ENCODE results near the gene RRP1B. TPM values are rescaled to one million over a fixed set of nuclear protein-coding genes. Genes with fewer than 3 reads are reported as not detected.
"Not testable (repeated sequence)": the region's sequence is repeated elsewhere in the genome, so short reads cannot be mapped to it uniquely, and the experiment has no call there.

Gene RRP1B
- total RNA-seq, 1 experiment from 2014 or later, result 44.2 TPM

- H3K27me3 ChIP-seq (ENCODE audit: low read length), result no peaks in the 10 kb centered on the region
- no peaks in the 10 kb centered on the region for H3F3A ChIP-seq (ENCODE audit: low read length, unreplicated experiment)
- intact Hi-C loops (cut with micrococcal nuclease), result no loop called here
- peaks cover 43% of the 10 kb centered on the region for H3K36me3 ChIP-seq (ENCODE audit: low read depth, low read length)
- ChIA-PET CTCF (no interaction called here), POLR2A (ENCODE audit: unreplicated experiment) (no interaction called here)
- H3K4me3 ChIP-seq (ENCODE audit: low read length), result no peak overlapping the region
- no peaks in the 10 kb centered on the region for H3K79me2 ChIP-seq (ENCODE audit: low read length)
- ATAC-seq, result no peak
- no peak overlapping the region for H2AFZ ChIP-seq (ENCODE audit: low read length)
- no peak overlapping the region for H3K4me2 ChIP-seq (ENCODE audit: low read length)
- H3K9ac ChIP-seq (ENCODE audit: low read length), result no peak overlapping the region
- H3K27ac ChIP-seq (ENCODE audit: low read length), result no peak overlapping the region
- no peak for DNase-seq
- no peaks in the 10 kb centered on the region for H4K20me1 ChIP-seq (ENCODE audit: low read length)
- BruUV-seq (replicated peaks), result no TSS peak
- no peaks in the 10 kb centered on the region for H3K9me2 ChIP-seq (replicated peaks; ENCODE audit: low read length)
- H3K4me1 ChIP-seq (ENCODE audit: insufficient read depth, low read length), result no peaks in the 10 kb centered on the region
- H3K9me3 ChIP-seq (ENCODE audit: low read length), result no peaks in the 10 kb centered on the region
- TF ChIP-seq CTCF (conservative IDR thresholded peaks at IDR 0.05; ENCODE audit: low read depth, low read length) (no peak), EZH2 (IDR thresholded peaks at IDR 0.05; ENCODE audit: low read length, unreplicated experiment) (no peak), EZH2phosphoT487 (IDR thresholded peaks at IDR 0.05; ENCODE audit: borderline replicate concordance, low read length) (no peak)
These were observed 35.2 kb downstream of the RRP1B start for GRCh38 chr21:43694437-43695079.

GRCh38 chr21:43696214-43696613, 36.9 kb downstream of the RRP1B start:
- Histone ChIP-seq H3F3A (ENCODE audit: low read length, unreplicated experiment) (no peaks in the 10 kb centered on the region), H3K9ac (ENCODE audit: low read length) (no peak overlapping the region), H3K4me3 (ENCODE audit: low read length) (no peak overlapping the region), H3K4me2 (ENCODE audit: low read length) (no peak overlapping the region), H3K36me3 (ENCODE audit: low read depth, low read length) (peaks cover 30% of the 10 kb centered on the region), H2AFZ (ENCODE audit: low read length) (no peak overlapping the region), H3K27me3 (ENCODE audit: low read length) (no peaks in the 10 kb centered on the region), H3K27ac (ENCODE audit: low read length) (no peak overlapping the region), H3K4me1 (ENCODE audit: insufficient read depth, low read length) (no peaks in the 10 kb centered on the region), H3K9me2 (replicated peaks; ENCODE audit: low read length) (no peaks in the 10 kb centered on the region), H4K20me1 (ENCODE audit: low read length) (no peaks in the 10 kb centered on the region), H3K79me2 (ENCODE audit: low read length) (no peaks in the 10 kb centered on the region), H3K9me3 (ENCODE audit: low read length) (no peaks in the 10 kb centered on the region)
- no peak for DNase-seq
- no peak for TF ChIP-seq EZH2phosphoT487 (IDR thresholded peaks at IDR 0.05; ENCODE audit: borderline replicate concordance, low read length)
- TF ChIP-seq CTCF (conservative IDR thresholded peaks at IDR 0.05; ENCODE audit: low read depth, low read length), result no peak
- TF ChIP-seq EZH2 (IDR thresholded peaks at IDR 0.05; ENCODE audit: low read length, unreplicated experiment), result no peak
- BruUV-seq (replicated peaks), result no TSS peak
- CTCF ChIA-PET, result no interaction called here
- intact Hi-C loops (cut with micrococcal nuclease), result no loop called here
- ATAC-seq, result no peak
- POLR2A ChIA-PET (ENCODE audit: unreplicated experiment), result no interaction called here

- DNase-seq (no peak), ATAC-seq (no peak)
- Histone ChIP-seq H3K9ac (ENCODE audit: low read length) (no peak overlapping the region), H3F3A (ENCODE audit: low read length, unreplicated experiment) (no peaks in the 10 kb centered on the region), H3K27me3 (ENCODE audit: low read length) (no peaks in the 10 kb centered on the region), H3K36me3 (ENCODE audit: low read depth, low read length) (peaks cover 21% of the 10 kb centered on the region), H3K4me2 (ENCODE audit: low read length) (no peak overlapping the region), H2AFZ (ENCODE audit: low read length) (no peak overlapping the region), H3K27ac (ENCODE audit: low read length) (no peak overlapping the region), H3K9me2 (replicated peaks; ENCODE audit: low read length) (no peaks in the 10 kb centered on the region), H3K4me1 (ENCODE audit: insufficient read depth, low read length) (no peaks in the 10 kb centered on the region), H3K4me3 (ENCODE audit: low read length) (no peak overlapping the region), H4K20me1 (ENCODE audit: low read length) (no peaks in the 10 kb centered on the region), H3K9me3 (ENCODE audit: low read length) (no peaks in the 10 kb centered on the region), H3K79me2 (ENCODE audit: low read length) (no peaks in the 10 kb centered on the region)
- no TSS peak for BruUV-seq (replicated peaks)
- ChIA-PET POLR2A (ENCODE audit: unreplicated experiment) (no interaction called here), CTCF (no interaction called here)
- intact Hi-C loops (cut with micrococcal nuclease), result no loop called here
- TF ChIP-seq CTCF (conservative IDR thresholded peaks at IDR 0.05; ENCODE audit: low read depth, low read length) (no peak), EZH2 (IDR thresholded peaks at IDR 0.05; ENCODE audit: low read length, unreplicated experiment) (no peak), EZH2phosphoT487 (IDR thresholded peaks at IDR 0.05; ENCODE audit: borderline replicate concordance, low read length) (no peak)
These were observed 38.6 kb downstream of the RRP1B start for GRCh38 chr21:43697758-43698643.

- H3K27me3 ChIP-seq (ENCODE audit: low read length); H3K79me2 ChIP-seq (ENCODE audit: low read length); H3K27ac ChIP-seq (ENCODE audit: low read length); ATAC-seq; H3K4me2 ChIP-seq (ENCODE audit: low read length); H3K9ac ChIP-seq (ENCODE audit: low read length); H3K9me2 ChIP-seq (replicated peaks; ENCODE audit: low read length); BruUV-seq (replicated peaks); DNase-seq; H3K4me1 ChIP-seq (ENCODE audit: insufficient read depth, low read length); H3F3A ChIP-seq (ENCODE audit: low read length, unreplicated experiment); CTCF ChIA-PET; H3K4me3 ChIP-seq (ENCODE audit: low read length); H4K20me1 ChIP-seq (ENCODE audit: low read length); intact Hi-C loops (cut with micrococcal nuclease); H2AFZ ChIP-seq (ENCODE audit: low read length); POLR2A ChIA-PET (ENCODE audit: unreplicated experiment); H3K9me3 ChIP-seq (ENCODE audit: low read length): not testable (repeated sequence)
- H3K36me3 ChIP-seq (ENCODE audit: low read depth, low read length), result peaks cover 14% of the 10 kb centered on the region
These were observed 40.1 kb downstream of the RRP1B start for GRCh38 chr21:43699492-43699777.

Data from PC-3 (cell line).